IMR-90 (cell line): ENCODE measurements around the gene PMEPA1. TPM values are rescaled to one million over a fixed set of nuclear protein-coding genes. Genes with fewer than 3 reads are reported as not detected.

Experiments used
- ATAC-seq: fragments of 200-7000 bp; cut with Tn5 transposase; 2 replicates; pipeline ENCODE4 v1.9.1; 2020; ENCODE audit warnings: low read depth, mild to moderate bottlenecking, moderate library complexity
- BruUV-seq: library from RNA; stranded (reverse); fragments of 400-500 nt; replicated peaks from 2 replicates; lab custom pipeline; 2021; lab: Mats Ljungman, UMichigan
- CTCF ChIA-PET: fragments of 300-600 bp; formaldehyde crosslinking; extraction: SDS; loops from one replicate; lab custom pipeline; 2021; ENCODE audit warnings: antibody characterized with exemption; lab: Yijun Ruan, JAX
- POLR2A ChIA-PET: fragments of 300-600 bp; sonication (Branson Sonifier 250); formaldehyde crosslinking; loops from one replicate; lab custom pipeline; 2022; ENCODE audit warnings: antibody characterized with exemption; ENCODE audit not compliant: unreplicated experiment; lab: Charles Lee
- DNase-seq: peaks from one replicate; pipeline ENCODE4 v3.0.0; 2013
- H2AFZ ChIP-seq: replicated peaks from 2 replicates; pipeline ENCODE3; 2013; ENCODE audit warnings: low read length, mild to moderate bottlenecking; ENCODE audit not compliant: poor library complexity
- H2AK5ac ChIP-seq: 2 replicates; pipeline ENCODE4 v1.6.1; 2013; ENCODE audit warnings: low read depth, low read length, inconsistent platforms
- H2AK9ac ChIP-seq: replicated peaks from 2 replicates; pipeline ENCODE3; 2013; ENCODE audit warnings: mild to moderate bottlenecking, low read depth, low read length, moderate library complexity; ENCODE audit not compliant: poor library complexity
- H2BK120ac ChIP-seq: 2 replicates; pipeline ENCODE4 v1.6.1; 2013; ENCODE audit warnings: low read depth, low read length, inconsistent platforms
- H2BK15ac ChIP-seq: 3 replicates; pipeline ENCODE4 v1.6.1; 2013; ENCODE audit warnings: low read depth, low read length, inconsistent platforms
- H2BK20ac ChIP-seq: 2 replicates; pipeline ENCODE4 v1.6.1; 2013; ENCODE audit warnings: low read depth, mild to moderate bottlenecking, inconsistent platforms, low read length, moderate library complexity
- H2BK5ac ChIP-seq: 2 replicates; pipeline ENCODE4 v1.6.1; 2013; ENCODE audit warnings: mild to moderate bottlenecking, low read depth, low read length, inconsistent platforms; ENCODE audit not compliant: poor library complexity, severe bottlenecking
- H3K14ac ChIP-seq: replicated peaks from 2 replicates; pipeline ENCODE4 v1.6.1; 2013; ENCODE audit warnings: low read depth, low read length, inconsistent platforms
- H3K18ac ChIP-seq: 2 replicates; pipeline ENCODE4 v1.6.1; 2013; ENCODE audit warnings: low read depth, low read length, control low read depth
- H3K23ac ChIP-seq: 2 replicates; pipeline ENCODE4 v1.6.1; 2013; ENCODE audit warnings: low read depth, low read length, inconsistent platforms
- H3K27ac ChIP-seq: 2 replicates; pipeline ENCODE4 v1.5.1; 2013; ENCODE audit warnings: mild to moderate bottlenecking, control low read depth, low read length; ENCODE audit not compliant: insufficient read depth
- H3K27me3 ChIP-seq: 2 replicates; pipeline ENCODE4 v1.6.1; 2013; ENCODE audit warnings: low read length; ENCODE audit not compliant: control insufficient read depth, insufficient read depth
- H3K36me3 ChIP-seq: 2 replicates; pipeline ENCODE4 v1.6.1; 2013; ENCODE audit warnings: low read length, mixed read lengths; ENCODE audit not compliant: control insufficient read depth, insufficient read depth
- H3K4ac ChIP-seq: 2 replicates; pipeline ENCODE4 v1.6.1; 2013; ENCODE audit warnings: low read depth, low read length, inconsistent platforms
- H3K4me1 ChIP-seq: 2 replicates; pipeline ENCODE4 v1.6.1; 2013; ENCODE audit warnings: low read length, mixed read lengths; ENCODE audit not compliant: control insufficient read depth, insufficient read depth
- H3K4me2 ChIP-seq: 2 replicates; pipeline ENCODE4 v1.6.1; 2013; ENCODE audit warnings: low read depth, mild to moderate bottlenecking, control low read depth, low read length, moderate library complexity
- H3K4me3 ChIP-seq: 2 replicates; pipeline ENCODE4 v1.5.1; 2013; ENCODE audit warnings: low read depth, mild to moderate bottlenecking, control low read depth, low read length, moderate library complexity; ENCODE audit not compliant: insufficient read depth
- H3K56ac ChIP-seq: 2 replicates; pipeline ENCODE4 v1.6.1; 2013; ENCODE audit warnings: low read length, inconsistent platforms; ENCODE audit not compliant: insufficient read depth; ENCODE audit errors: extremely low read depth
- H3K79me1 ChIP-seq, 2 experiments: 2 replicates each; pipeline ENCODE4 v1.6.1; 2013; ENCODE audit warnings: low read length in 2 of 2, inconsistent platforms in 1 of 2, low read depth in 1 of 2
- H3K9ac ChIP-seq: 2 replicates; pipeline ENCODE4 v1.6.1; 2013; ENCODE audit warnings: low read depth, low read length, control low read depth
- H3K9me1 ChIP-seq: 2 replicates; pipeline ENCODE4 v1.6.1; 2013; ENCODE audit warnings: low read length, inconsistent platforms; ENCODE audit not compliant: insufficient read depth
- H3K9me3 ChIP-seq: 2 replicates; pipeline ENCODE4 v1.6.1; 2013; ENCODE audit warnings: low read length; ENCODE audit not compliant: control insufficient read depth, insufficient read depth
- H4K20me1 ChIP-seq: 2 replicates; pipeline ENCODE4 v1.6.1; 2013; ENCODE audit warnings: low read length, inconsistent platforms; ENCODE audit not compliant: insufficient read depth
- H4K5ac ChIP-seq: 2 replicates; pipeline ENCODE4 v1.6.1; 2013; ENCODE audit warnings: mild to moderate bottlenecking, low read depth, low read length, control low read depth
- H4K8ac ChIP-seq, 2 experiments: 2 replicates each; pipeline ENCODE4 v1.6.1; 2013; ENCODE audit warnings: low read depth in 2 of 2, low read length in 2 of 2, control low read depth in 1 of 2, inconsistent platforms in 1 of 2
- H4K91ac ChIP-seq: 2 replicates; pipeline ENCODE4 v1.6.1; 2013; ENCODE audit warnings: low read depth, low read length, inconsistent platforms; ENCODE audit not compliant: insufficient read depth
- BHLHE40 ChIP-seq: fragments of 150-350 bp; IDR thresholded peaks from 2 replicates; pipeline ENCODE4 v1.6.1; 2016; ENCODE audit warnings: mild to moderate bottlenecking, low read depth, low read length
- CEBPB ChIP-seq: IDR thresholded peaks from 2 replicates; pipeline ENCODE4 v1.6.1; 2012; ENCODE audit warnings: low read depth, low read length, improper control_type of control experiment
- CHD1 ChIP-seq: IDR thresholded peaks from 2 replicates; pipeline ENCODE4 v1.6.1; 2012; ENCODE audit warnings: low read depth, low read length, improper control_type of control experiment
- FOS ChIP-seq: fragments of 150-350 bp; IDR thresholded peaks from 2 replicates; pipeline ENCODE4 v1.6.1; 2016; ENCODE audit warnings: low read depth, low read length
- MAFK ChIP-seq: IDR thresholded peaks from 2 replicates; pipeline ENCODE4 v1.6.1; 2012; ENCODE audit warnings: low read depth, low read length, improper control_type of control experiment
- MAZ ChIP-seq: IDR thresholded peaks from 2 replicates; pipeline ENCODE4 v1.6.1; 2012; ENCODE audit warnings: low read depth, mild to moderate bottlenecking, low read length, improper control_type of control experiment, moderate library complexity, borderline replicate concordance
- NFE2L2 ChIP-seq: fragments of 150-350 bp; IDR thresholded peaks from 2 replicates; pipeline ENCODE4 v1.6.1; 2016; ENCODE audit warnings: low read depth, mild to moderate bottlenecking, low read length
- POLR2A ChIP-seq: IDR thresholded peaks from 2 replicates; pipeline ENCODE4 v1.6.1; 2012; ENCODE audit warnings: mild to moderate bottlenecking, low read depth, low read length
- RAD21 ChIP-seq: IDR thresholded peaks from 2 replicates; pipeline ENCODE4 v1.6.1; 2012; ENCODE audit warnings: low read length, improper control_type of control experiment
- RCOR1 ChIP-seq: IDR thresholded peaks from 2 replicates; pipeline ENCODE4 v1.6.1; 2012; ENCODE audit warnings: mild to moderate bottlenecking, low read length, improper control_type of control experiment; ENCODE audit not compliant: insufficient replicate concordance
- RFX5 ChIP-seq: IDR thresholded peaks from 2 replicates; pipeline ENCODE4 v1.8.0; 2012; ENCODE audit warnings: low read depth, mild to moderate bottlenecking, low read length, moderate library complexity
- SMC3 ChIP-seq: fragments of 150-350 bp; IDR thresholded peaks from 2 replicates; pipeline ENCODE4 v1.6.1; 2016; ENCODE audit warnings: low read depth, mild to moderate bottlenecking, antibody characterized with exemption, low read length, moderate library complexity
- WGBS, 2 experiments: methylation state at CpG; one replicate each; pipeline versions ENCODE4 v1.1.5 to v1.1.7; 2013; ENCODE audit warnings: missing lambda C conversion rate in 2 of 2; ENCODE audit not compliant: insufficient read length in 1 of 2; ENCODE audit errors: extremely low coverage in 2 of 2; 5-methylcytosine and 5-hydroxymethylcytosine counted together
- dilution Hi-C: fragments of 300-500 bp; cut with HindIII; formaldehyde crosslinking; loops from one replicate; pipeline ENCODE4 v1.14.3; 2018; ENCODE audit warnings: low sequenced_read_pairs; ENCODE audit not compliant: unreplicated experiment
- in situ Hi-C: fragments of 300-500 bp; cut with MboI; formaldehyde crosslinking; loops from 3 replicates; pipeline ENCODE4 v1.14.3; 2019; ENCODE audit warnings: low sequenced_read_pairs, inconsistent platforms, mixed read lengths
- intact Hi-C: fragments of 100-400 bp; cut with micrococcal nuclease; formaldehyde crosslinking; loops from 2 replicates; pipeline ENCODE4 v1.10.0; 2022
- polyA plus RNA-seq, 3 experiments: library from polyadenylated mRNA; depleted of rRNA; stranded (reverse); fragments of >200 nt; gene quantifications; 2 replicates each; pipeline ENCODE4 v1.2.3, GENCODE V29; 2012; ENCODE audit warnings: low replicate concordance in 1 of 3
- total RNA-seq: library from RNA; depleted of rRNA; stranded (reverse); fragments of >200 nt; gene quantifications from 2 replicates; pipeline ENCODE4 v1.2.3, GENCODE V29; 2012
- TF ChIP-seq, protein P1 (sequence below): fragments of 150-350 bp; IDR thresholded peaks from 2 replicates; pipeline ENCODE4 v1.6.1; 2017; ENCODE audit warnings: mild to moderate bottlenecking, antibody characterized with exemption, low read length, low read depth

The PMEPA1 gene
- total and polyA plus RNA-seq, 2 of the 4 experiments (the other 2 are of a cell fraction): 2.0 to 6.9 TPM

DNA sequence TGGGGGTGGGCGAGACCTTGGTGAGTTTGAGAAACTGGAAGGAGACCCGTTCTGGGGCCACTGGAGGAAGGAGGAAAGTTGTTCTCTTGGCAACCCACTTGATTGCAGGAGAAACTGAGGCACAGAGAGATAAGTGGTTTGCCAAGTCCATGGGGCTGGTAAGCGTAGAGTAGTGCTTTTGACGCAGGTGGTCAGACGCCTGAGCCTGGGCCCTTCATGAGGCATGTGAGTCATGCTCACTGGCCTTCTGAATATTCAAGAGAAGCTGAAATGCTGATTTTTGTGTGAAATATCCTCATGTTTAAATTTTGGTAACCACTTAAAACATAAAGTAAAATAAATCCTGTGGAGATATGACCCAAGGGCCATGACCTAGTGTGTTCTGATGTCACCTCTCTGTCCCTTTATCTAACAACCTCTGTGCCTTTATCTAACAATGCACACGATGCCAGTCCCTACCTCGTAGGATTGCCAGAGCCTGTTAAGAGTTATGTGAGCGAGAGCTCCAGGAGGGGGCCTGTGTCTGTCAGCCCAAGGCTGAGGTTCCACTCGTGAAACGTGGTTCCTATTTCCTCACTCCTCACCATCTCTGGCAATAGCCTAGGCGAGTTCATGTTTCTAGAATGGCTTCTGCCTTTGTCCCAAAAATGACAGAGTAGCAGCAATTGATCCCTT lies 32.8 kb upstream of the PMEPA1 start:
- no peaks in the 10 kb centered on the region for H3K4me1 ChIP-seq
- H2BK120ac ChIP-seq: no peak overlapping the region
- H3K79me1 ChIP-seq: no peaks in the 10 kb centered on the region
- no TSS peak for BruUV-seq
- H3K23ac ChIP-seq: no peak overlapping the region
- no peak overlapping the region for H4K91ac ChIP-seq
- H3K36me3 ChIP-seq: no peaks in the 10 kb centered on the region
- dilution Hi-C loops: no loop called here
- H2AK9ac ChIP-seq: no peak overlapping the region
- no peak overlapping the region for H3K4me3 ChIP-seq
- H4K8ac ChIP-seq: no peak overlapping the region
- no peak overlapping the region for H3K9ac ChIP-seq
- no peak overlapping the region for H4K5ac ChIP-seq
- no peaks in the 10 kb centered on the region for H4K20me1 ChIP-seq
- no peak overlapping the region for H3K56ac ChIP-seq
- ChIA-PET POLR2A (no interaction called here), CTCF (interaction anchor here (0.6 kb wide), 1 partner anchor 33 kb away, joined by 3 read pairs; the partner anchor contains the start of gene PMEPA1)
- no peak overlapping the region for H3K18ac ChIP-seq
- H3K27ac ChIP-seq: no peak overlapping the region
- H3K9me1 ChIP-seq: no peaks in the 10 kb centered on the region
- no CpG with 5 or more reads among the region's 11 CpGs for WGBS, 2 experiments
- no peak overlapping the region for H2AFZ ChIP-seq
- H2AK5ac ChIP-seq: no peak overlapping the region
- TF ChIP-seq, protein P1, sequence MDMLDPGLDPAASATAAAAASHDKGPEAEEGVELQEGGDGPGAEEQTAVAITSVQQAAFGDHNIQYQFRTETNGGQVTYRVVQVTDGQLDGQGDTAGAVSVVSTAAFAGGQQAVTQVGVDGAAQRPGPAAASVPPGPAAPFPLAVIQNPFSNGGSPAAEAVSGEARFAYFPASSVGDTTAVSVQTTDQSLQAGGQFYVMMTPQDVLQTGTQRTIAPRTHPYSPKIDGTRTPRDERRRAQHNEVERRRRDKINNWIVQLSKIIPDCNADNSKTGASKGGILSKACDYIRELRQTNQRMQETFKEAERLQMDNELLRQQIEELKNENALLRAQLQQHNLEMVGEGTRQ: no peak
- TF ChIP-seq CEBPB: no peak
- TF ChIP-seq NFE2L2: no peak
- TF ChIP-seq FOS: no peak
- TF ChIP-seq BHLHE40: no peak
- TF ChIP-seq POLR2A: no peak
- TF ChIP-seq MAZ: no peak
- no peak for TF ChIP-seq RAD21
- TF ChIP-seq MAFK: no peak
- TF ChIP-seq RCOR1: no peak
- no peak for TF ChIP-seq RFX5
- TF ChIP-seq CHD1: no peak
- TF ChIP-seq SMC3: no peak
- ATAC-seq (no peak), DNase-seq (no peak)
- H2BK20ac ChIP-seq: no peak overlapping the region
- H2BK15ac ChIP-seq: no peak overlapping the region
- H2BK5ac ChIP-seq: no peak overlapping the region
- intact Hi-C loops: no loop called here
- H3K14ac ChIP-seq: no peak overlapping the region
- in situ Hi-C loops: no loop called here
- H3K27me3 ChIP-seq: peaks cover 17% of the 10 kb centered on the region
- no peaks in the 10 kb centered on the region for H3K9me3 ChIP-seq
- no peak overlapping the region for H3K4ac ChIP-seq
- H3K4me2 ChIP-seq: no peak overlapping the region
